OCI-LY7 (cell line): ENCODE measurements around the gene KRT38. TPM values are rescaled to one million over a fixed set of nuclear protein-coding genes. Genes with fewer than 3 reads are reported as not detected.

Source experiments
- BruUV-seq: library from RNA; stranded (reverse); fragments of 400-500 nt; replicated peaks from 2 replicates; lab custom pipeline; 2021; lab: Mats Ljungman, UMichigan
- CTCF ChIA-PET: fragments of 300-600 bp; sonication (Branson Sonifier 250); formaldehyde crosslinking; loops from one replicate; lab custom pipeline; 2022; ENCODE audit warnings: antibody characterized with exemption; ENCODE audit not compliant: unreplicated experiment; lab: Charles Lee
- POLR2A ChIA-PET: fragments of 300-600 bp; sonication (Branson Sonifier 250); formaldehyde crosslinking; loops from one replicate; lab custom pipeline; 2022; ENCODE audit warnings: antibody characterized with exemption; lab: Charles Lee
- DNase-seq: peaks from one replicate; pipeline ENCODE4 v3.0.0-alpha.2; 2015; ENCODE audit warnings: low spot score
- H2AFZ ChIP-seq: fragments of 200-600 bp; sonication (generic), shearing (Covaris generic); 2 replicates; pipeline ENCODE4 v1.6.1; 2014; ENCODE audit warnings: mild to moderate bottlenecking, antibody characterized with exemption, low read length, moderate library complexity
- H3K27ac ChIP-seq: fragments of 200-600 bp; sonication (generic); 2 replicates; pipeline ENCODE4 v1.5.1; 2014; ENCODE audit warnings: mixed run types, low read depth, mild to moderate bottlenecking, moderate library complexity, low read length, inconsistent platforms; ENCODE audit not compliant: poor library complexity, severe bottlenecking
- H3K36me3 ChIP-seq: fragments of 200-600 bp; sonication (generic); 2 replicates; pipeline ENCODE4 v1.6.1; 2014; ENCODE audit warnings: mild to moderate bottlenecking, antibody characterized with exemption, low read length, moderate library complexity, mixed read lengths; ENCODE audit not compliant: insufficient read depth
- H3K4me1 ChIP-seq: fragments of 200-600 bp; sonication (generic); 2 replicates; pipeline ENCODE4 v1.5.1; 2014; ENCODE audit warnings: mild to moderate bottlenecking, low read length; ENCODE audit not compliant: insufficient read depth, poor library complexity, severe bottlenecking
- H3K4me2 ChIP-seq: fragments of 200-600 bp; sonication (generic); 2 replicates; pipeline ENCODE4 v1.6.1; 2014; ENCODE audit warnings: mild to moderate bottlenecking, low read length
- H3K4me3 ChIP-seq: fragments of 200-600 bp; sonication (generic); 2 replicates; pipeline ENCODE4 v1.5.1; 2014; ENCODE audit warnings: mild to moderate bottlenecking, low read depth, low read length; ENCODE audit not compliant: poor library complexity, severe bottlenecking
- H3K79me2 ChIP-seq: fragments of 200-600 bp; sonication (generic); 2 replicates; pipeline ENCODE4 v1.6.1; 2016; ENCODE audit warnings: low read depth, mild to moderate bottlenecking, low read length, moderate library complexity, mixed read lengths; ENCODE audit not compliant: insufficient read depth
- H3K9me2 ChIP-seq: fragments of 200-600 bp; sonication (generic); 2 replicates; pipeline ENCODE4 v1.6.1; 2016; ENCODE audit warnings: mild to moderate bottlenecking, low read length, mixed read lengths; ENCODE audit not compliant: insufficient read depth
- H3K9me3 ChIP-seq: fragments of 200-600 bp; sonication (generic); 2 replicates; pipeline ENCODE4 v1.6.1; 2014; ENCODE audit warnings: mild to moderate bottlenecking, mixed run types, low read length, mixed read lengths
- H4K20me1 ChIP-seq: fragments of 200-600 bp; sonication (generic); 2 replicates; pipeline ENCODE4 v1.6.1; 2014; ENCODE audit warnings: mild to moderate bottlenecking, antibody characterized with exemption, low read length, moderate library complexity, mixed read lengths; ENCODE audit not compliant: insufficient read depth
- CTCF ChIP-seq: fragments of 200-600 bp; sonication (generic); conservative IDR thresholded peaks from 2 replicates; pipeline ENCODE4 v1.5.1; 2014; ENCODE audit warnings: mild to moderate bottlenecking, antibody characterized with exemption, low read length, moderate library complexity, mixed read lengths
- EZH2phosphoT487 ChIP-seq: fragments of 200-600 bp; sonication (generic); IDR thresholded peaks from 2 replicates; pipeline ENCODE4 v1.6.1; 2018; ENCODE audit warnings: low read depth, borderline replicate concordance, mild to moderate bottlenecking, mixed run types, antibody characterized with exemption, low read length, moderate library complexity, mixed read lengths
- intact Hi-C: fragments of 100-400 bp; cut with micrococcal nuclease; formaldehyde crosslinking; loops from one replicate; pipeline ENCODE4 v1.10.0; 2022; ENCODE audit not compliant: unreplicated experiment
- total RNA-seq, 2 experiments: library from RNA; depleted of rRNA in 1 of 2; stranded (reverse); fragments of >200 nt in 1 of 2; shearing (Covaris generic) in 1 of 2; gene quantifications; 2 replicates each; pipeline ENCODE4 v1.2.3, GENCODE V29; 2014 to 2022

Gene KRT38
- total RNA-seq, 2 experiments from 2014 or later: not detected

GRCh38 chr17:41392278-41392677 lies 48.5 kb downstream of the KRT38 start:
- intact Hi-C loops: no loop called here
- CTCF ChIA-PET: no interaction called here
- Histone ChIP-seq H4K20me1 (no peaks in the 10 kb centered on the region), H3K4me3 (no peak overlapping the region), H3K9me2 (no peaks in the 10 kb centered on the region), H3K27ac (no peak overlapping the region), H3K4me2 (no peak overlapping the region), H2AFZ (no peak overlapping the region), H3K36me3 (no peaks in the 10 kb centered on the region), H3K4me1 (no peaks in the 10 kb centered on the region), H3K9me3 (no peaks in the 10 kb centered on the region), H3K79me2 (no peaks in the 10 kb centered on the region)
- DNase-seq: no peak
- TF ChIP-seq EZH2phosphoT487: no peak
- TF ChIP-seq CTCF: no peak
- POLR2A ChIA-PET: interaction anchor here (1.7 kb wide), 1 partner anchor 12 kb away, joined by 3 read pairs; no protein-coding TSS in a partner anchor
- no TSS peak for BruUV-seq

GRCh38 chr17:41391535-41391934 lies 49.2 kb downstream of the KRT38 start:
- H3K79me2 ChIP-seq: no peaks in the 10 kb centered on the region
- no peak overlapping the region for H2AFZ ChIP-seq
- H3K36me3 ChIP-seq: no peaks in the 10 kb centered on the region
- no peak overlapping the region for H3K27ac ChIP-seq
- ChIA-PET POLR2A (no interaction called here), CTCF (no interaction called here)
- TF ChIP-seq EZH2phosphoT487 (no peak), CTCF (no peak)
- no TSS peak for BruUV-seq
- H3K4me2 ChIP-seq: no peak overlapping the region
- intact Hi-C loops: no loop called here
- H3K4me3 ChIP-seq: no peak overlapping the region
- H3K9me3 ChIP-seq: peaks cover 3% of the 10 kb centered on the region; the same call in 1 of the 2 replicates
- H4K20me1 ChIP-seq: no peaks in the 10 kb centered on the region
- DNase-seq: no peak
- H3K9me2 ChIP-seq: no peaks in the 10 kb centered on the region
- no peaks in the 10 kb centered on the region for H3K4me1 ChIP-seq

GRCh38 chr17:41390411-41390938 lies 50.3 kb downstream of the KRT38 start:
- Histone ChIP-seq H3K9me2 (no peaks in the 10 kb centered on the region), H2AFZ (no peak overlapping the region), H3K4me2 (no peak overlapping the region), H3K4me1 (no peaks in the 10 kb centered on the region), H3K4me3 (no peak overlapping the region), H3K9me3 (peaks cover 9% of the 10 kb centered on the region; the same call in 1 of the 2 replicates), H3K36me3 (no peaks in the 10 kb centered on the region), H3K27ac (no peak overlapping the region), H3K79me2 (no peaks in the 10 kb centered on the region), H4K20me1 (no peaks in the 10 kb centered on the region)
- ChIA-PET CTCF (no interaction called here), POLR2A (interaction anchor here (0.6 to 0.9 kb wide), 3 partner anchors 23 to 469 kb away, joined by 3 to 6 read pairs (median 6); no protein-coding TSS in a partner anchor)
- DNase-seq: no peak
- BruUV-seq: no TSS peak
- intact Hi-C loops: no loop called here
- TF ChIP-seq EZH2phosphoT487 (no peak), CTCF (no peak)
